ENCODE data around the gene PSMB2. TPM values are rescaled to one million over a fixed set of nuclear protein-coding genes. Genes with fewer than 3 reads are reported as not detected.

The PSMB2 gene
- total RNA-seq, 4 donors from 2014 or later, result 34.8 to 53.9 (median 52.5) TPM

DNA sequence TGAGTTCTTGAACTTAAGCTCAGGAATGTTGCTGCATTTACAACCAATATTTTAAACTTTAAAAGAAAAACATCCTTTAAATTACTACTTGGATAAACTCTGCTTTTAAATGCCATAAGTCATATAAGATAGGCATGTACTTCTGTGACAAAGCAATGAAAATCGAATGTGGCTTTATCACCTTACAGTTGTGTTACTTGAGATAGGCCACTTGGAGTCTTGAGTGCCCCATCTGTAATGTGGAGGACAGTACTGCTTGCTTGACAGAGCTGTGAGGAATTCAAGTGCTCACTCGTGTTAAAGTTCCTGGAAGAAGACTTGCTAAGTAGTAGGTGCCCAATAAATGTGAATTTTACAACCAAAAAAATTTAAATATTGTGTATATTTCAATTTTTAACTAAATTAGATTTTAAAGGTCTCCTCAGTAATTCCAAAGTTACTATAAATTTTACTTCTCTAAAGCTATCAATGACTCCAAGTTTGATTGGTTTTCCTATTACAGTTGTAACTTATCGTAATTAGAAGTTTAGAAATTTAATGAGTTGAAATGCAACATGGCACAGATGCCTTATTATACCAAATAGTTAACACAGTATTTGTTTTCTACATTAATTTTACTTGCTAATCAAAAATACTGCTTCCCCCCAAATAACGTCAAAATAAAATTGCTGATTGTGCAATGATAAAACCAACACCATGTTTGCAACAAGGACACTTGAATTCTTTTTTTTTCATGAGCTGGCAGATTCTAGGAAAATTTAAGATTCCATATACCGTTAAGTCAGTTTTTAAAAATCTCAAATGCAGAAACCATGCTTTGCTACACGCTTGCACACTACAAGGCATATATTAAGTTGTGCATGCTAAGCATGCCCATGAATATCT lies 21.8 kb downstream of the PSMB2 start:
- H3K27me3 ChIP-seq, result no peaks in the 10 kb centered on the region
- WGBS, result 82% methylated on average over 6 of the region's 6 CpGs

DNA sequence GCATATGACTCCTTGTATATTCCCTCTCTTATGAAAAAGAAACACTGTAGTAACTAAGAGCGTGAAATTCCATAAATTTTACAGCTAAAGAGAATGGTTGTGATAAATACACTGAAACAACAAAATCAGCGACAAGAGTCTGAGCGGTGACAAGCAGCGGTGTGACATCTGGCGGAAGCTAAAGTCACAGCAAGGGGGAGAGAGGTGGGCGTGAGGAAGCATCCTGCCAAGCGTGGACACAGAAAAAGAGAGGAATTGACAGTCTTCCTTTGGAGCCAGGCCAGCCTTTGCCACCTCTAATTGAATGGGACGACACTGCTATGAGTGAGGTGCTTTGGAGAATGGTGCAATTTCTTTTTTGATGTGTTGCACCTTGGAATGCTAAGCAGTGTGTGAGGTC lies 25.9 kb downstream of the PSMB2 start:
- Histone ChIP-seq H3K27ac (no peak overlapping the region), H3K4me3 (no peak overlapping the region), H3K36me3 (peaks cover 39% of the 10 kb centered on the region), H3K9me3 (no peaks in the 10 kb centered on the region), H3K27me3 (no peaks in the 10 kb centered on the region), H3K4me1 (no peaks in the 10 kb centered on the region)
- WGBS, result 85% methylated on average over 8 of the region's 8 CpGs
- no peak for DNase-seq (ENCODE audit: low spot score in 2 of 2)
- TF ChIP-seq POLR2AphosphoS5 (IDR thresholded peaks at IDR 0.05) (no peak), EP300 (IDR thresholded peaks at IDR 0.05) (no peak), POLR2A (IDR thresholded peaks at IDR 0.05) (no peak)
- TF ChIP-seq, protein P1, sequence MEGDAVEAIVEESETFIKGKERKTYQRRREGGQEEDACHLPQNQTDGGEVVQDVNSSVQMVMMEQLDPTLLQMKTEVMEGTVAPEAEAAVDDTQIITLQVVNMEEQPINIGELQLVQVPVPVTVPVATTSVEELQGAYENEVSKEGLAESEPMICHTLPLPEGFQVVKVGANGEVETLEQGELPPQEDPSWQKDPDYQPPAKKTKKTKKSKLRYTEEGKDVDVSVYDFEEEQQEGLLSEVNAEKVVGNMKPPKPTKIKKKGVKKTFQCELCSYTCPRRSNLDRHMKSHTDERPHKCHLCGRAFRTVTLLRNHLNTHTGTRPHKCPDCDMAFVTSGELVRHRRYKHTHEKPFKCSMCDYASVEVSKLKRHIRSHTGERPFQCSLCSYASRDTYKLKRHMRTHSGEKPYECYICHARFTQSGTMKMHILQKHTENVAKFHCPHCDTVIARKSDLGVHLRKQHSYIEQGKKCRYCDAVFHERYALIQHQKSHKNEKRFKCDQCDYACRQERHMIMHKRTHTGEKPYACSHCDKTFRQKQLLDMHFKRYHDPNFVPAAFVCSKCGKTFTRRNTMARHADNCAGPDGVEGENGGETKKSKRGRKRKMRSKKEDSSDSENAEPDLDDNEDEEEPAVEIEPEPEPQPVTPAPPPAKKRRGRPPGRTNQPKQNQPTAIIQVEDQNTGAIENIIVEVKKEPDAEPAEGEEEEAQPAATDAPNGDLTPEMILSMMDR (IDR thresholded peaks at IDR 0.05), result no peak

More for the DNA sequence above, 21.8 kb downstream of the PSMB2 start:
- H3K4me1 ChIP-seq, result no peaks in the 10 kb centered on the region
- peaks cover 35% of the 10 kb centered on the region for H3K36me3 ChIP-seq
- DNase-seq (ENCODE audit: low spot score in 2 of 2), result no peak
- TF ChIP-seq POLR2A (IDR thresholded peaks at IDR 0.05) (no peak), EP300 (IDR thresholded peaks at IDR 0.05) (no peak), POLR2AphosphoS5 (IDR thresholded peaks at IDR 0.05) (no peak)
- TF ChIP-seq, protein P1 (IDR thresholded peaks at IDR 0.05), result no peak
- H3K9me3 ChIP-seq, result no peaks in the 10 kb centered on the region
- H3K4me3 ChIP-seq, result no peak overlapping the region
- H3K27ac ChIP-seq, result no peak overlapping the region

DNA sequence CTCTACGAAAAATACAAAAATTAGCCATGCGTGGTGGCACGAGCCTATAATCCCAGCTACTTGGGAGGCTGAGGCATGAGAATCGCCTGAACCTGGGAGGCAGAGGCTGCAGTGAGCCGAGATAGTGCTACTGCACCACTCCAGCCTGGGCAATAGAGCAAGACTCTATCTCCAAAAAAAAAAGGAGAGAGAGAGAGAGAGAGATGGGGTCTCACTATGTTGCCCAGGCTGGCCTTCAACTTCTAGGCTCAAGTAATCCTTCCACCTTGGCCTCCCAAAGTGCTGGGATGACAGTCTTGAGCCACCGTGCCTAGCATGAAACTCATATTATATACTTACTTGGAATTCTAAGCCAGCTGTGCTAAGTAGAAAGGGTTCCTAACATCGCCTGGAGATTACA lies 29.7 kb downstream of the PSMB2 start:
- Histone ChIP-seq H3K4me3 (no peak overlapping the region), H3K4me1 (no peaks in the 10 kb centered on the region), H3K36me3 (peaks cover 68% of the 10 kb centered on the region), H3K9me3 (no peaks in the 10 kb centered on the region), H3K27me3 (no peaks in the 10 kb centered on the region), H3K27ac (no peak overlapping the region)
- TF ChIP-seq POLR2AphosphoS5 (IDR thresholded peaks at IDR 0.05), result no peak
- no peak for TF ChIP-seq EP300 (IDR thresholded peaks at IDR 0.05)
- TF ChIP-seq, protein P1 (IDR thresholded peaks at IDR 0.05), result no peak
- no peak for TF ChIP-seq POLR2A (IDR thresholded peaks at IDR 0.05)
- DNase-seq (ENCODE audit: low spot score in 2 of 2), result no peak
- 92% methylated on average over 7 of the region's 7 CpGs for WGBS

DNA sequence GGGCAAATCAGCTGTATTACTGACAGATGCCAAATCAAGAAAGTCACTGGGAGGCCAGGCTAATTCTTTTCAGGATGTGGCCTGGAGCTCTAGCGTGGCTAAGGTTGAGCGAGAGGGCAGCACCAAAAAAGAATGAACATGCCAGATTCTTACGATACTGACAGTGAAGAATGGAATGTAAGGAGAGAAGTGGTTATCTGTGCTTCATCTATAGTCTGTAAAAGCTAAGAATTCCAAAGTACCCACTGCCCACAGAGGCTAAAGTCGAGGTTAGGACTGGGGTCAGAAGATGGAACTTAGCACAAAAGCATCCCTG lies 35.5 kb downstream of the PSMB2 start:
- H3K9me3 ChIP-seq, result no peaks in the 10 kb centered on the region
- no peak overlapping the region for H3K27ac ChIP-seq
- H3K27me3 ChIP-seq, result no peaks in the 10 kb centered on the region
- H3K4me1 ChIP-seq, result no peaks in the 10 kb centered on the region
- 78% methylated on average over 4 of the region's 4 CpGs for WGBS
- no peak for DNase-seq (ENCODE audit: low spot score in 2 of 2)
- TF ChIP-seq EP300 (IDR thresholded peaks at IDR 0.05) (no peak), POLR2A (IDR thresholded peaks at IDR 0.05) (no peak), POLR2AphosphoS5 (IDR thresholded peaks at IDR 0.05) (no peak)
- TF ChIP-seq, protein P1 (IDR thresholded peaks at IDR 0.05), result no peak
- no peak overlapping the region for H3K4me3 ChIP-seq
- peaks cover 90% of the 10 kb centered on the region for H3K36me3 ChIP-seq

DNA sequence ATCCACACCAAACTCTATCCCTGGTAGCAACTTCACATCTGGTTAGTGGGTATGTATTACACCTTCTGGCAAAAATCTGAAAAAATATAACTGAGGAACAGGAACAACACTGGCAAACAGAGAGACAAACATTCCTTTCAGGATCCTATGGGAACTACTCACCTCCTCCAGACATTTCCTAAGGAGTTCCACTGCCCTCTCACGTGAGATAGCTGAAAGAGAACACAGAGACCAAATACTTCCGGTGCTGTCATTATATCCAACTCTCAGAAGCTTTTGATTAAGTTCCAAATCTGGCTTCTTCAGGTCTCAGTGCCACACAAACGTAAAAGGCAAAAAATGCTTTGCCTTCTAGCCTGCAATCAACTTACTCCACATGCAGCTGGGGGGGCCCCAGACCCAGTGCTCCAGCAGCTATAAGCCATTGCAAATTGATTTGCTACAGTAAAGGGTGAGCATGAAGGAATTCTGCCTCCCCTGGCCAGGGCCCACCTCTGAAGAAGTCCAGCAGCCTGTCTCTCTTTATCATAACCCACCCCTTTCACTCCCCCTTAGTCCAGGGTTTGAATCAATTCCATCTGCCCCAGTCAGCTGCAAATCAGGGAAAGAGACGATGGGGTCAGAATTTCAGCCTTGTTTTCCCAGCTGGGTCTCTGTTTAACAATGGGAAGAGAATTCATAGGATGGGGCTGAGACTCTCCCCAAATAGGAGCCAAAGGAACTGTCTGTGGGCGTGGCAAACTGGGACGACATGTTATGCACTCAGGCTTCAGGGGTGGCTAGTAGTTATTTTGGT lies 36.1 kb downstream of the PSMB2 start:
- no peaks in the 10 kb centered on the region for H3K4me1 ChIP-seq
- WGBS, result 80% methylated on average over 6 of the region's 6 CpGs
- H3K36me3 ChIP-seq, result peaks cover 86% of the 10 kb centered on the region
- no peak overlapping the region for H3K27ac ChIP-seq
- TF ChIP-seq, protein P1 (IDR thresholded peaks at IDR 0.05), result no peak
- TF ChIP-seq EP300 (IDR thresholded peaks at IDR 0.05) (no peak), POLR2A (IDR thresholded peaks at IDR 0.05) (no peak), POLR2AphosphoS5 (IDR thresholded peaks at IDR 0.05) (no peak)
- no peak overlapping the region for H3K4me3 ChIP-seq
- no peaks in the 10 kb centered on the region for H3K9me3 ChIP-seq
- DNase-seq (ENCODE audit: low spot score in 2 of 2), result no peak
- no peaks in the 10 kb centered on the region for H3K27me3 ChIP-seq
